ENCODE measurements around the gene UPF3A. TPM values are rescaled to one million over a fixed set of nuclear protein-coding genes. Genes with fewer than 3 reads are reported as not detected.

The UPF3A gene
- polyA plus RNA-seq, 2 of the 4 experiments (the other 2 are of a cell fraction), result 51.0 to 62.6 TPM

GRCh38 chr13:114309086-114309485 is 27.7 kb downstream of the UPF3A start:
- no peak for TF ChIP-seq FOSB (CRISPR knock-in tag; IDR thresholded peaks at IDR 0.05)
- TF ChIP-seq ESRRA (IDR thresholded peaks at IDR 0.05; ENCODE audit: borderline replicate concordance, low read length), result no peak
- no peak for TF ChIP-seq HOXA7 (CRISPR knock-in tag; IDR thresholded peaks at IDR 0.05)
- TF ChIP-seq JUN (IDR thresholded peaks at IDR 0.05), result no peak
- TF ChIP-seq EHMT2 (IDR thresholded peaks at IDR 0.05; ENCODE audit: low read depth), result no peak
- TF ChIP-seq NFE2L2 (conservative IDR thresholded peaks at IDR 0.05; ENCODE audit: low read length), result no peak
- TF ChIP-seq CBX2 (IDR thresholded peaks at IDR 0.05; ENCODE audit: borderline replicate concordance, low read depth), result no peak
- TF ChIP-seq RARB (CRISPR knock-in tag; IDR thresholded peaks at IDR 0.05), result no peak
- TF ChIP-seq, protein P1, sequence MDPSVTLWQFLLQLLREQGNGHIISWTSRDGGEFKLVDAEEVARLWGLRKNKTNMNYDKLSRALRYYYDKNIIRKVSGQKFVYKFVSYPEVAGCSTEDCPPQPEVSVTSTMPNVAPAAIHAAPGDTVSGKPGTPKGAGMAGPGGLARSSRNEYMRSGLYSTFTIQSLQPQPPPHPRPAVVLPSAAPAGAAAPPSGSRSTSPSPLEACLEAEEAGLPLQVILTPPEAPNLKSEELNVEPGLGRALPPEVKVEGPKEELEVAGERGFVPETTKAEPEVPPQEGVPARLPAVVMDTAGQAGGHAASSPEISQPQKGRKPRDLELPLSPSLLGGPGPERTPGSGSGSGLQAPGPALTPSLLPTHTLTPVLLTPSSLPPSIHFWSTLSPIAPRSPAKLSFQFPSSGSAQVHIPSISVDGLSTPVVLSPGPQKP (IDR thresholded peaks at IDR 0.05; ENCODE audit: low read depth, low read length), result no peak
- no peak for TF ChIP-seq HDAC2 (IDR thresholded peaks at IDR 0.05)
- no peak for TF ChIP-seq RFX5 (IDR thresholded peaks at IDR 0.05)
- TF ChIP-seq HES2 (IDR thresholded peaks at IDR 0.05), result no peak
- no peak for TF ChIP-seq CTCF (IDR thresholded peaks at IDR 0.05)
- no peak for TF ChIP-seq CBX8 (IDR thresholded peaks at IDR 0.05)
- TF ChIP-seq RCOR1 (IDR thresholded peaks at IDR 0.05; ENCODE audit: low read depth, low read length), result no peak
- TF ChIP-seq, protein P2, sequence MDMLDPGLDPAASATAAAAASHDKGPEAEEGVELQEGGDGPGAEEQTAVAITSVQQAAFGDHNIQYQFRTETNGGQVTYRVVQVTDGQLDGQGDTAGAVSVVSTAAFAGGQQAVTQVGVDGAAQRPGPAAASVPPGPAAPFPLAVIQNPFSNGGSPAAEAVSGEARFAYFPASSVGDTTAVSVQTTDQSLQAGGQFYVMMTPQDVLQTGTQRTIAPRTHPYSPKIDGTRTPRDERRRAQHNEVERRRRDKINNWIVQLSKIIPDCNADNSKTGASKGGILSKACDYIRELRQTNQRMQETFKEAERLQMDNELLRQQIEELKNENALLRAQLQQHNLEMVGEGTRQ (IDR thresholded peaks at IDR 0.05), result no peak
- Histone ChIP-seq H3K4me2 (no peak overlapping the region), H3K9me3 (no peaks in the 10 kb centered on the region), H3K4me3 (no peak overlapping the region), H3K27ac (no peak overlapping the region), H3K4me1 (peaks cover 8% of the 10 kb centered on the region)
- CTCF ChIA-PET, result no interaction called here
- 87% methylated on average over 2 of the region's 2 CpGs for WGBS (ENCODE audit: missing lambda C conversion rate)
- no peak for FAIRE-seq
- no peak for DNase-seq (ENCODE audit: low read depth in 1 of 2, low spot score in 1 of 2)
- ATAC-seq, result no peak
- POLR2A ChIA-PET, result no interaction called here

GRCh38 chr13:114309806-114310410 is 28.5 kb downstream of the UPF3A start:
- H3K27ac ChIP-seq, result no peak overlapping the region
- POLR2A ChIA-PET, result no interaction called here
- peaks cover 8% of the 10 kb centered on the region for H3K4me1 ChIP-seq
- no peak overlapping the region for H3K4me2 ChIP-seq
- WGBS (ENCODE audit: missing lambda C conversion rate), result 100% methylated on average over 2 of the region's 6 CpGs
- H3K9me3 ChIP-seq, result no peaks in the 10 kb centered on the region
- FAIRE-seq (no peak), ATAC-seq (no peak), DNase-seq (ENCODE audit: low read depth in 1 of 2, low spot score in 1 of 2) (no peak)
- CTCF ChIA-PET, result interaction anchor here (1.0 kb wide), 1 partner anchor 28 kb away, joined by 3 read pairs; no protein-coding TSS in a partner anchor
- TF ChIP-seq CBX2 (IDR thresholded peaks at IDR 0.05; ENCODE audit: borderline replicate concordance, low read depth), result no peak
- no peak for TF ChIP-seq NFE2L2 (conservative IDR thresholded peaks at IDR 0.05; ENCODE audit: low read length)
- TF ChIP-seq EP300 (IDR thresholded peaks at IDR 0.05), result no peak
- TF ChIP-seq CBX8 (IDR thresholded peaks at IDR 0.05), result no peak
- no peak for TF ChIP-seq HOXB5 (CRISPR knock-in tag; IDR thresholded peaks at IDR 0.05)
- no peak for TF ChIP-seq RCOR1 (IDR thresholded peaks at IDR 0.05; ENCODE audit: low read depth, low read length)
- no peak for TF ChIP-seq SREBF2 (IDR thresholded peaks at IDR 0.05)
- no peak for TF ChIP-seq RFX5 (IDR thresholded peaks at IDR 0.05)
- no peak for TF ChIP-seq KDM1A (IDR thresholded peaks at IDR 0.05; ENCODE audit: low read depth)
- TF ChIP-seq, protein P3, sequence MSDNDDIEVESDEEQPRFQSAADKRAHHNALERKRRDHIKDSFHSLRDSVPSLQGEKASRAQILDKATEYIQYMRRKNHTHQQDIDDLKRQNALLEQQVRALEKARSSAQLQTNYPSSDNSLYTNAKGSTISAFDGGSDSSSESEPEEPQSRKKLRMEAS (IDR thresholded peaks at IDR 0.05), result no peak
- TF ChIP-seq EHMT2 (IDR thresholded peaks at IDR 0.05; ENCODE audit: low read depth), result no peak
- no peak for TF ChIP-seq ESRRA (IDR thresholded peaks at IDR 0.05; ENCODE audit: borderline replicate concordance, low read length)
- no peak for TF ChIP-seq MYC (IDR thresholded peaks at IDR 0.05; ENCODE audit: borderline replicate concordance, low read length)
- no peak for TF ChIP-seq KDM5A (IDR thresholded peaks at IDR 0.05)
- no peak for TF ChIP-seq ZC3H11A (IDR thresholded peaks at IDR 0.05)
- no peak overlapping the region for H3K4me3 ChIP-seq

Data from A549 (cell line).